ENCODE data around the gene ZIC2. TPM values are rescaled to one million over a fixed set of nuclear protein-coding genes. Genes with fewer than 3 reads are reported as not detected.

ZIC2 gene
- total RNA-seq, 4 donors from 2014 or later = 0.10 TPM; not detected in 3

- WGBS, 2 donors = 35 to 45% methylated on average over 8 of the region's 8 CpGs
- no peak for DNase-seq (ENCODE audit: low spot score in 2 of 2)
- intact Hi-C loops (cut with DNase I; ENCODE audit: low total_unique reads) = no loop called here
- H3K4me3 ChIP-seq (ENCODE audit: low read depth, poor library complexity, severe bottlenecking) = no peak overlapping the region
- TF ChIP-seq, protein P1, sequence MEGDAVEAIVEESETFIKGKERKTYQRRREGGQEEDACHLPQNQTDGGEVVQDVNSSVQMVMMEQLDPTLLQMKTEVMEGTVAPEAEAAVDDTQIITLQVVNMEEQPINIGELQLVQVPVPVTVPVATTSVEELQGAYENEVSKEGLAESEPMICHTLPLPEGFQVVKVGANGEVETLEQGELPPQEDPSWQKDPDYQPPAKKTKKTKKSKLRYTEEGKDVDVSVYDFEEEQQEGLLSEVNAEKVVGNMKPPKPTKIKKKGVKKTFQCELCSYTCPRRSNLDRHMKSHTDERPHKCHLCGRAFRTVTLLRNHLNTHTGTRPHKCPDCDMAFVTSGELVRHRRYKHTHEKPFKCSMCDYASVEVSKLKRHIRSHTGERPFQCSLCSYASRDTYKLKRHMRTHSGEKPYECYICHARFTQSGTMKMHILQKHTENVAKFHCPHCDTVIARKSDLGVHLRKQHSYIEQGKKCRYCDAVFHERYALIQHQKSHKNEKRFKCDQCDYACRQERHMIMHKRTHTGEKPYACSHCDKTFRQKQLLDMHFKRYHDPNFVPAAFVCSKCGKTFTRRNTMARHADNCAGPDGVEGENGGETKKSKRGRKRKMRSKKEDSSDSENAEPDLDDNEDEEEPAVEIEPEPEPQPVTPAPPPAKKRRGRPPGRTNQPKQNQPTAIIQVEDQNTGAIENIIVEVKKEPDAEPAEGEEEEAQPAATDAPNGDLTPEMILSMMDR (IDR thresholded peaks at IDR 0.05) = no peak
- TF ChIP-seq POLR2A (IDR thresholded peaks at IDR 0.05) = no peak
Observed at GRCh38 chr13:99986741-99987140, 5.2 kb downstream of the ZIC2 start.

- no peak for DNase-seq (ENCODE audit: low spot score in 2 of 2)
- WGBS, 2 donors = 17 to 21% methylated on average over 20 of the region's 20 CpGs
- TF ChIP-seq, protein P1 (IDR thresholded peaks at IDR 0.05) = no peak
- no peak for TF ChIP-seq POLR2A (IDR thresholded peaks at IDR 0.05)
- H3K4me3 ChIP-seq (ENCODE audit: low read depth, poor library complexity, severe bottlenecking) = no peak overlapping the region
- intact Hi-C loops (cut with DNase I; ENCODE audit: low total_unique reads) = no loop called here
Observed at GRCh38 chr13:99987154-99988019, 5.8 kb downstream of the ZIC2 start.

DNA sequence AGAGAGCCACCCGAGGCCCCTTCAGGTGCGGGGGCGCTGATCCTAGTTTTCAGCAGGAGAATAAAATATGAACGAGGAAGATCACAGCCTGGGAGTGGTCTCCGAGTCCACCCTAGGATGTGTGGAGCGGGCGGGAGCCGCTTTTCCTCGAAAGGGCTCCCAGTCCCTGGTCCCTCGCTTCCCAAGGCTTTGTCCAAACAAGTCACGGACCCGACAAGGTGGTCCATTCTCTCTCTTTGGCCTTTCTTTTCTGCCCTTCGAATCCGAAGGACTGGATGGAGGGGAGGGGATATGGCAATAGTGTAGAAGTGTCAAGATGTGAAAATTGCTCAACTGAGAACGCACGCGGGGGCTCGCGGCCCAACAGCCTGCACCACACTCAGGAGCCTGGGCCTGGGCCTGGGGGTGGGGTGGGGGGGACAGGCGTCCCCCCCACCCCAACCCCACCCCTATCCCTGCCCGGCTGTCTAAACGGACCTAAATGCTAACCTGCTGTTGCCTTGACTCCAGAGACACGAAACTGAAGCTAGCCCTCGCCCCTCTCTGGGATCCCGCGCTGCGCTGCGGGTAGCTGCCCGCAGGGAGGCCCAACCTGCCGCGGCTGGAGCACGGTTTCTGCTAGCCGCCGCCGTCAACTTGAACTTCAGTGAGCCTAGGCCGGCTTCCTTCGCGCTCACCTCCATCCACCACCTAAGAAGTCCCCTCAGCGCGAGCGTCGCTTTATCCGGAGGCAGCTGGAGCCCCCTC lies 7.1 kb downstream of the ZIC2 start:
- H3K4me3 ChIP-seq (ENCODE audit: low read depth, poor library complexity, severe bottlenecking) = no peak overlapping the region
- peak in 1 of 2 donors; percentile 58 for DNase-seq (ENCODE audit: low spot score in 2 of 2)
- 10 to 14% methylated on average over 28 to 43 of the region's 43 CpGs for WGBS, 2 donors
- intact Hi-C loops (cut with DNase I; ENCODE audit: low total_unique reads) = no loop called here
- TF ChIP-seq, protein P1 (IDR thresholded peaks at IDR 0.05) = no peak
- TF ChIP-seq POLR2A (IDR thresholded peaks at IDR 0.05) = no peak

- no peak for TF ChIP-seq POLR2A (IDR thresholded peaks at IDR 0.05)
- TF ChIP-seq, protein P1 (IDR thresholded peaks at IDR 0.05) = no peak
- no peak overlapping the region for H3K4me3 ChIP-seq (ENCODE audit: low read depth, poor library complexity, severe bottlenecking)
- intact Hi-C loops (cut with DNase I; ENCODE audit: low total_unique reads) = no loop called here
- 10 to 16% methylated on average over 35 to 36 of the region's 42 CpGs for WGBS, 2 donors
- DNase-seq (ENCODE audit: low spot score in 2 of 2) = no peak
Observed at GRCh38 chr13:99989276-99990125, 7.9 kb downstream of the ZIC2 start.

GRCh38 chr13:99990126-99990977 lies 8.8 kb downstream of the ZIC2 start:
- H3K4me3 ChIP-seq (ENCODE audit: low read depth, poor library complexity, severe bottlenecking) = no peak overlapping the region
- peak in 1 of 2 donors; percentile 83 for DNase-seq (ENCODE audit: low spot score in 2 of 2)
- TF ChIP-seq, protein P1 (IDR thresholded peaks at IDR 0.05) = no peak
- TF ChIP-seq POLR2A (IDR thresholded peaks at IDR 0.05) = no peak
- intact Hi-C loops (cut with DNase I; ENCODE audit: low total_unique reads) = no loop called here
- WGBS, 2 donors = 14 to 22% methylated on average over 42 of the region's 42 CpGs

Data from lower leg skin (tissue), 4 donors.